IPS-NIHi11 (cell line): Measurements from ENCODE around the gene PDE8B.
"Not testable (repeated sequence)": the region's sequence is repeated elsewhere in the genome, so short reads cannot be mapped to it uniquely, and the experiment has no call there.

Experiments
- DNase-seq: peaks from one replicate; pipeline ENCODE4 v3.0.0; 2012; ENCODE audit warnings: mixed read lengths, low spot score

PDE8B gene

DNA sequence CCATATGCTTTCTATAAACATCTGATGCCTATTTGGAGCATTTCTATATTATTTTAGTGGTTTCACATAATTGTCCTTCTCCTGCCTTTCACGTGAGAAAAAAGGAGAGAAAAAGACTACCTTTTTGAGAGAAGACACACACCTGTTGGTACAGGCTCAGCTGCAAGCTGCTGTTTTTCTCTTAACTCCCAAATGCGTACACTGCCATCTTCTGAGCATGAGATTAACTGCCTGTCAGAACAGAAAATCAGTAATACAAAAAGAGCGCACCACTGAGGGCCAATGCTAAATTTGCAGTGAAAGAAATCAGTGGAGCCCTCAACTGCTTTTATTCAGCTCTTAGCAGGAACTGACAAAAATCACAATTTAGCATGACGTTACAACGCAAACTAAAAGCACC, 226.7 kb downstream of the PDE8B start:
- DNase-seq: peak; percentile 17

DNA sequence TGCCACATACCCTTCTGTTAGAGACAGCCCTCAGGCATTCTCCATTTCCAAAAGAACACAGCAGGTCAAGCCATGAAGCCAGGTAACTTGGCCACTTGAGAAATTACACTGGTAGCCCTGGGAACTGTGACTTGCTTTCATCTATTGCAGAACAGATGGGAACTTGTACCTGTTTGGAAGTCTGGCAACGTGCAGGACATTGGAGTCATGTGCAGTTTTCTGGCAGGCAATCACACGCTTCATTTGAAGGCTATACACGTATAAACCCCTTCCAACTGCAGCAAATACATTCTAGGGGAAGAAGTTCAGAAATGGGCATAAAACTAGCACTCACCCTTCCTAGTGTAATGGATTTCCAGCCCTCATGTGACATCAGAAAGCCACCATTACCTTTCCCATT, 227.6 kb downstream of the PDE8B start:
- DNase-seq: no peak

DNA sequence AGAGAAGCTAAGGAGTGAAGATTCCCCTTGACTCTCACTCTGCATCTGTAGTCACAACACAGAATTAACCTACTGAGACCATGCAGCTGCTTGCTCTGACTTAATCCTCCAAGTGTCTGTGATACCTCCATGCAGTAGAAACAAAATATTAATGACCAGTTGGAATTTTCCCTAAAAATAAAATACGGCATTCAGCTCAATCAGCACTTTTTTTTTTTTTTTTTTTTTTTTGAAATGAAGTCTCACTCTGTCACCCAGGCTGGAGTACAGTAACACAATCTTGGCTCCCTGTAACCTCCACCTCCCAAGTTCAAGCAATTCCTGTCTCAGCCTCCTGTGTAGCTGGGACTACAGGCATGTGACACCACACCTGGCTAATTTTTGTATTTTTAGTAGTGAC, 233.2 kb downstream of the PDE8B start:
- DNase-seq: no peak

DNA sequence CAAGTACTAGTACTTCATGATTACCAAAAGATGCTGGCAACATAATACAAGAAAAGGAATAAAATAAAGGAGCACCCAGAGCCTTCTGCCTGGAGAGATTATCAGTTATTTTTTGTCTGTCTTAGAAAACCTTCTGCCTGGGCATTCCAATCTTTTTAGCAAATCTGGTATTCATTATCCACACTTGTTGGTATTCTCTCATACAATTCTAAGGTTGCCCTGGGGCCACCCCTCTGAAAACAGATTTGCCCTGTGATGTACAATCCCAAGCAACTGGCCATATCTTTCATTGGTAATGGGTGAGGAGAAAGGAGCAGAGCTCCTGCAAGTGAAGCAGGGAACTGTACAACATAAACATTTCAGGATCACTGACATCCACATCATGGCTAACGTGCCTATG, 233.9 kb downstream of the PDE8B start:
- no peak for DNase-seq

GRCh38 chr5:77448831-77449230, 238.4 kb downstream of the PDE8B start:
- DNase-seq: no peak

DNA sequence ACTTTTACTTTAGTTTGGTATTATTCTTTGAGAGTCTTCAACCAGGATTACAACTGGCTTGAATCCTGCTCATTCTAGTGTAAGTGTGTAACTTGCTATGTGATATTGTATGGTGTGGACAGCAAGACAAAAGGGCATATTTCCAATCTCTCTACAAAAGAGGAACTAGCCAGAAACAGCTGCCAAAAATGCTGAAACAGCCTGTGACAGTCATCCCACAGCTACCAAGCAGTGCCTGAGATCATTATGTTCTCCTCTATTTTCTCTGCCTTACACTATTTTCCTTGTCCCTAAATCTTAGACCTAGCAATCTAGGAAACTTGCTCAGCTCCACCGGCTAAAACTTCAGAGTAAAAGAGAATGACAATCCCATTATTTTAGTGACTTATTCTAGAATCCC, 238.8 kb downstream of the PDE8B start:
- DNase-seq: no peak

DNA sequence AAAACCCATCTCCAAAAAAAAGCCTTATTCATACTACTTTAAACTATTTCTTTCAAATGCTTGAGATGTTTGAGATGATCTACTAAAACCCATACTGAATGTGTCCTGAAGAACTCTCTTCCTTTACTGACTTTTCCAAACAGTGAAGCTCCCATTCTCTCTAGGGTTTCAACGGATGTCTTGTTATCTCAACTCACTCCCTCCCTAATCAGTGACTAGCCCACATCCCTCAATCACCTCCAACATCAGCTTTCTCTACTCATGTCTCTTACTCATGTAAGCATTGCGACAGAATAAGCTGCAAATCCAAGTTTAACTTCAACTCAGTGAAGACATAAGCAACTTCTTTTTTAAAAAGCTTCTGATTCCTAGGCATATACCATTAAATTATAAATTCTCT, 239.5 kb downstream of the PDE8B start:
- DNase-seq: no peak

DNA sequence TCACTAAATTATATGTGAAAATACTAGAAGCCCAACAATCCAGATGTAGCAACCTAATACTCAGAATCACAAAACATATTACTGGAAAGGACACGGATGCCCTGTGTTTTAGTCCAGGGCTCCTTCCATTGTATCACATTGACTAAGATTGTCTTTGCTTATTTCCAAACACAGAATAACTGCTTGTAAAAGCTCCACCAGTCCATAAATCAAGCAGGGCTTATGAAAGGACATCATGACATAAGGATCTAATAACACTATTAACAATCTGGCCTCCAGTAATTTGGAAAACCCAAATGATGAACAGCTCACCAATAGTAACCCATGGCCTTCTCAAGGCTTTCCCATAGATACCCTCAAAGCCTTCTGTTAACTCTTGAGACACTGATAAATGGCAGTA, 241.9 kb downstream of the PDE8B start:
- no peak for DNase-seq

DNA sequence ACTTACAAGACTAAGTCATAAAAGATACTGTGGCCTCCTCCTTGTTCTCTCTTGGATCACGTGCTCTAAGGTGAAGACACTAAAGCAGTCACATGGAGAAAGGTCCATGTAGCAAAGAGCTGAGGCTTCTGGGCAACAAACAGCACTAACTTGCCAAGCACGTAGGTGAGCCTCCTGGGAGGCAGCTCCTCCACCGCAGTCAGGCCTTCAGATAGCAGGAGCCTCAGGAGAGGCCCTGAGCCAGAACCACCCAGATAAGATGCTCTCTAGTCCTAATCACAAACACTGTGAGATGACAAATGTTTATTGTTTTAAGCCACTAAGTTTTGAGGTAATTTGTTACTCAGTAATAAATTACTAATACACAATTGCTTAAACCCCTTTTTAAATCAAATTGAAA, 243.6 kb downstream of the PDE8B start:
- DNase-seq: no peak

- no peak for DNase-seq
These were observed 250.8 kb downstream of the PDE8B start for GRCh38 chr5:77461287-77461686.

GRCh38 chr5:77463905-77464304, 253.4 kb downstream of the PDE8B start:
- no peak for DNase-seq

- DNase-seq: not testable (repeated sequence)
These were observed 258.4 kb downstream of the PDE8B start for GRCh38 chr5:77468875-77469274.

- DNase-seq: not testable (repeated sequence)
These were observed 264.6 kb downstream of the PDE8B start for GRCh38 chr5:77475041-77475440.
